Thyroid gland (tissue), 4 donors: ENCODE results near the gene MSLN.
"Not testable (repeated sequence)": the region's sequence is repeated elsewhere in the genome, so short reads cannot be mapped to it uniquely, and the experiment has no call there.

Experiments
- POLR2A ChIP-seq, 2 donors: fragments of 450-650 bp; IDR thresholded peaks; one replicate each; pipeline ENCODE4 v1.6.1; 2017; ENCODE audit warnings: antibody characterized with exemption in 2 of 2, mild to moderate bottlenecking in 2 of 2, moderate library complexity in 1 of 2
- TF ChIP-seq, protein P1 (sequence below), 6 experiments: fragments of 200-600 bp in 3 of 6; fragments of 450-650 bp in 3 of 6; sonication (generic) in 3 of 6; IDR thresholded peaks; one replicate each; pipeline ENCODE4 v1.5.1; 2016 to 2019; ENCODE audit warnings: antibody characterized with exemption in 6 of 6, mild to moderate bottlenecking in 2 of 6, inconsistent platforms in 1 of 6, moderate library complexity in 1 of 6

DNA sequence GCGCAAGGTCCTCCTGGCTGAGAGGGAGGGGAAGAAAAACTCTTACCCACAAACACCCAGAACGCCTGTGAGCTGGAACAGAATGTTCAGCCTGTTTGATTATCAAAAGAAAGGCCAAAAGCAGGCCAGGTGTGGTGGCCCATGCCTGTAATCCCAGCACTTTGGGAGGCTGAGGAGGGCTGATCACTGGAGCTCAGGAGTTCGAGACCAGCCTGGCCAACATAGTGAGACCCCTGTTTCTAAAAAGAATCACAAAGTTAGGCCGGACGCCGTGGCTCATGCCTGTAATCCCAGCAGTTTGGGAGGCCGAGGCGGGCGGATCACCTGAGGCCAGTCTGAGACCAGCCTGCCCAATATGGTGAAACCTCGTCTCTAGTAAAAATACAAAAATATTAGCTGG, 15.8 kb downstream of the MSLN start:
- TF ChIP-seq, protein P1, sequence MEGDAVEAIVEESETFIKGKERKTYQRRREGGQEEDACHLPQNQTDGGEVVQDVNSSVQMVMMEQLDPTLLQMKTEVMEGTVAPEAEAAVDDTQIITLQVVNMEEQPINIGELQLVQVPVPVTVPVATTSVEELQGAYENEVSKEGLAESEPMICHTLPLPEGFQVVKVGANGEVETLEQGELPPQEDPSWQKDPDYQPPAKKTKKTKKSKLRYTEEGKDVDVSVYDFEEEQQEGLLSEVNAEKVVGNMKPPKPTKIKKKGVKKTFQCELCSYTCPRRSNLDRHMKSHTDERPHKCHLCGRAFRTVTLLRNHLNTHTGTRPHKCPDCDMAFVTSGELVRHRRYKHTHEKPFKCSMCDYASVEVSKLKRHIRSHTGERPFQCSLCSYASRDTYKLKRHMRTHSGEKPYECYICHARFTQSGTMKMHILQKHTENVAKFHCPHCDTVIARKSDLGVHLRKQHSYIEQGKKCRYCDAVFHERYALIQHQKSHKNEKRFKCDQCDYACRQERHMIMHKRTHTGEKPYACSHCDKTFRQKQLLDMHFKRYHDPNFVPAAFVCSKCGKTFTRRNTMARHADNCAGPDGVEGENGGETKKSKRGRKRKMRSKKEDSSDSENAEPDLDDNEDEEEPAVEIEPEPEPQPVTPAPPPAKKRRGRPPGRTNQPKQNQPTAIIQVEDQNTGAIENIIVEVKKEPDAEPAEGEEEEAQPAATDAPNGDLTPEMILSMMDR (IDR thresholded peaks at IDR 0.05) = not testable (repeated sequence)
- TF ChIP-seq POLR2A (IDR thresholded peaks at IDR 0.05) = not testable (repeated sequence)
